ENCODE measurements around the gene CHIT1.

GRCh38 chr1:203199002-203199401 is 30.5 kb downstream of the CHIT1 start:
- TF ChIP-seq CTCF (conservative IDR thresholded peaks at IDR 0.05; ENCODE audit: low read depth in 2 of 2) (no peak), NANOG (IDR thresholded peaks at IDR 0.05; ENCODE audit: borderline replicate concordance) (no peak), EZH2phosphoT487 (IDR thresholded peaks at IDR 0.05; ENCODE audit: unreplicated experiment) (no peak), EZH2 (IDR thresholded peaks at IDR 0.05; ENCODE audit: low read depth, unreplicated experiment) (no peak), CREB1 (CRISPR knock-in tag; IDR thresholded peaks at IDR 0.05; ENCODE audit: low read depth) (no peak), POLR2AphosphoS5 (IDR thresholded peaks at IDR 0.05; ENCODE audit: low read depth) (no peak), REST (IDR thresholded peaks at IDR 0.05; ENCODE audit: unreplicated experiment) (no peak), ETS1 (IDR thresholded peaks at IDR 0.05) (no peak), JUNB (IDR thresholded peaks at IDR 0.05; ENCODE audit: unreplicated experiment) (no peak)
